ENCODE data around the gene STAC. TPM values are rescaled to one million over a fixed set of nuclear protein-coding genes. Genes with fewer than 3 reads are reported as not detected.

Gene STAC
- polyA plus RNA-seq, 2 donors, result 0.20 to 0.49 TPM

DNA sequence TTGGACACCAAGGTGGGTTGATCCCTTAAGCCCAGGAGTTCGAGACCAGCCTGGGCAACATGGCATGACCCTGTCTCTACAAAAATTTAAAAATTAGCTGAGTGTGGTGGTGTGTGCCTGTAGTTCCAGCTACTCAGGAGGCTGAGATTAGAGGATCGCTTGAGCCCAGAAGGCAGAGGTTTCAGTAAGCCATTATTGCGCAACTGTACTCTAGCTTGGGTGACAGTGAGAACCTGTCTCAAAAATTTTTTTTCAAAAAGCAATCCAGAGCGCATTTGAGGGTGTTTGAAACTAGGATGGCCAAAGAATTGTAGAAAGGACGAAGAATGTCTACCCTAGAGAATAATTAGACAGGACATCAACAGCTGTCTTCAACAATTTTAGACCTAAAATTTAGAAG, 103.4 kb downstream of the STAC start:
- Histone ChIP-seq H3K27me3 (ENCODE audit: control insufficient read depth in 1 of 2, insufficient read depth in 2 of 2, low read length in 2 of 2) (no peaks in the 10 kb centered on the region), H3K36me3 (ENCODE audit: control insufficient read depth in 2 of 2, insufficient read depth in 2 of 2, low read length in 1 of 2) (no peaks in the 10 kb centered on the region), H3K4me1 (ENCODE audit: control insufficient read depth in 2 of 2, insufficient read depth in 2 of 2, low read length in 1 of 2) (no peaks in the 10 kb centered on the region), H3K4me3 (ENCODE audit: low read depth in 1 of 2, low read length in 2 of 2) (no peak overlapping the region), H3K9me3 (ENCODE audit: control insufficient read depth in 2 of 2, insufficient read depth in 1 of 2, low read depth in 1 of 2, low read length in 1 of 2) (peaks cover 3 to 5% of the 10 kb centered on the region in 2 donors), H3K27ac (ENCODE audit: low read depth in 2 of 2, low read length in 1 of 2) (no peak overlapping the region)
- 87 to 91% methylated on average over 5 of the region's 5 CpGs for WGBS, 2 donors

DNA sequence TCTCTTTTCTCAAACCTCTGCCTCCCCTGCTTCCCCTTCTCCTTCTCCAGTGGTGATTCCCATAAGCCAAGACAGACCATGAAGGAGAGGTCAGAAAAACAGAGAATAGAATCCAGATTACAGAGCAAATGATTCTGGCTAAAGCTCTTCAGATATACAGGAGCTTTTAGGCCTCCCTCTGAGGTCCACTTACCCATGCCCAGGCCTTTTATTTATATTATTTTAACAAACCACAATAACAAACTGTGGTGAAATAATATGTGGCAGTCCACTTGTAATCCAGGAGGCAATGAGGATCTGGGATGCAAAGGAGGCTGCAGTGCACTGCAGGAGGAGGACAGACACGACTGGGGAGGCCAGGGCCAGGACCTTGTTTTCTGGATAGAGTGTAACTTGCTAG, 104.1 kb downstream of the STAC start:
- WGBS, 2 donors, result 36 to 63% methylated on average over 1 of the region's 1 CpG
- no peaks in the 10 kb centered on the region for H3K4me1 ChIP-seq (ENCODE audit: control insufficient read depth in 2 of 2, insufficient read depth in 2 of 2, low read length in 1 of 2)

DNA sequence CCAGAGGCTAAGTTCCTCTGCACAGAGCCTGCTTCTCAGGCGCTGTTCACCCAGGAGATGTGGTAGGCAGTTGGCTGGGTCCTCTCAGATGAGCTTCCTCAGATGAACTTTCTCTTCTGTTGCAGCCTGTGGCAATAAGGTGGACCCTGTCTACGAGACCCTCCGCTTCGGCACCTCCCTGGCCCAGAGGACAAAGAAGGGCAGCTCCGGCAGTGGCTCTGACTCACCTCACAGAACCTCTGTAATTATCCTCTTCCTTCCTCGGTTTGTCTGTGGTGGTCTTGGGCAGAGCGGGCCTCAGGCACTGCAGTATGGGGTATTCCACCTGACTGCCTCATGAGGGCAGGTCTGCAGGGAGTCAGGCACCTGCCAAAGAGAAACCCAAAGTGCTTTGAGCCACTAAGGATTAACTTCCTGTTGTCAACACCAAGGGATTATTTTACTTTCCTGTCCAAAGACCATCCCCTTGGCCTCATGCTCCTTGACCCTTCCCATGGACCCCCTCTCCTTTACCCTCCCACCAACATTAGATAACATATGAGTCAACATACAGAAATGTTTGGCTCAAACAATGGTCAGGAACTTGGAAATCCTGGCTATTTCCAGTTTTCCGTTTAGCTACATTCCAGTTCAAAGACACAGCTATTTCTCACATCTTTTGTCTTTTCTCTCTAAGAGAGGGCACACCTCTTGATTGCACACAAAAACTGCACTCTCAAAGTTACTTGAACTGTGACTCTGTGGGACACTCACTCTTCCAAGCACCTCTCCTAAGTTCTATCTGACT, 105.9 kb downstream of the STAC start:
- Histone ChIP-seq H3K36me3 (ENCODE audit: control insufficient read depth in 2 of 2, insufficient read depth in 2 of 2, low read length in 1 of 2) (no peaks in the 10 kb centered on the region), H3K9me3 (ENCODE audit: control insufficient read depth in 2 of 2, insufficient read depth in 1 of 2, low read depth in 1 of 2, low read length in 1 of 2) (peaks cover 3 to 5% of the 10 kb centered on the region in 2 donors), H3K4me3 (ENCODE audit: low read depth in 1 of 2, low read length in 2 of 2) (no peak overlapping the region), H3K4me1 (ENCODE audit: control insufficient read depth in 2 of 2, insufficient read depth in 2 of 2, low read length in 1 of 2) (no peaks in the 10 kb centered on the region), H3K27me3 (ENCODE audit: control insufficient read depth in 1 of 2, insufficient read depth in 2 of 2, low read length in 2 of 2) (no peaks in the 10 kb centered on the region), H3K27ac (ENCODE audit: low read depth in 2 of 2, low read length in 1 of 2) (no peak overlapping the region)
- WGBS, 2 donors, result 82 to 85% methylated on average over 8 of the region's 8 CpGs

More for the DNA sequence above, 104.1 kb downstream of the STAC start:
- no peak overlapping the region for H3K27ac ChIP-seq (ENCODE audit: low read depth in 2 of 2, low read length in 1 of 2)
- H3K36me3 ChIP-seq (ENCODE audit: control insufficient read depth in 2 of 2, insufficient read depth in 2 of 2, low read length in 1 of 2), result no peaks in the 10 kb centered on the region
- H3K27me3 ChIP-seq (ENCODE audit: control insufficient read depth in 1 of 2, insufficient read depth in 2 of 2, low read length in 2 of 2), result no peaks in the 10 kb centered on the region
- H3K9me3 ChIP-seq (ENCODE audit: control insufficient read depth in 2 of 2, insufficient read depth in 1 of 2, low read depth in 1 of 2, low read length in 1 of 2), result peaks cover 3 to 5% of the 10 kb centered on the region in 2 donors
- H3K4me3 ChIP-seq (ENCODE audit: low read depth in 1 of 2, low read length in 2 of 2), result no peak overlapping the region

DNA sequence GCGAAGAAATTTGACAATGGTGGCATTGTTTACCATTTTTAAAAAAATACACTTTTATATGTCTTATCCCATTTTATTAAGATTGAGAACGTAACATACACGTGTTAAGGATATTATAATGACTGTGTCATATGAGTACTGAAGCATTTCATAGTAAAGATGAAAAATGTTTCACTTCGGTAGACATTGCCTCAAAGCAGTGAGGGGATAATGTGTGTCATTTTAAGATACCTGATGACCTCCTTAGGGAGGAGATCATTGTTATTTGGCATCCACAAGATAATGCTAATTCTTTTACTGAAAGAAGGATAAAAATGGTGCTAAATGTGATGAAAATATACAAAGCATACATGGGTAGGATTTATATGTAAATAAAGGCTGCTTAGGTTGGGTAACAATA, 107.3 kb downstream of the STAC start:
- Histone ChIP-seq H3K27me3 (ENCODE audit: control insufficient read depth in 1 of 2, insufficient read depth in 2 of 2, low read length in 2 of 2) (no peaks in the 10 kb centered on the region), H3K27ac (ENCODE audit: low read depth in 2 of 2, low read length in 1 of 2) (no peak overlapping the region), H3K4me3 (ENCODE audit: low read depth in 1 of 2, low read length in 2 of 2) (no peak overlapping the region), H3K9me3 (ENCODE audit: control insufficient read depth in 2 of 2, insufficient read depth in 1 of 2, low read depth in 1 of 2, low read length in 1 of 2) (peaks cover 2 to 3% of the 10 kb centered on the region in 2 donors), H3K4me1 (ENCODE audit: control insufficient read depth in 2 of 2, insufficient read depth in 2 of 2, low read length in 1 of 2) (no peaks in the 10 kb centered on the region), H3K36me3 (ENCODE audit: control insufficient read depth in 2 of 2, insufficient read depth in 2 of 2, low read length in 1 of 2) (no peaks in the 10 kb centered on the region)
- whole genome bisulfite sequencing, 2 donors, result 82% methylated on average over 4 of the region's 4 CpGs

DNA sequence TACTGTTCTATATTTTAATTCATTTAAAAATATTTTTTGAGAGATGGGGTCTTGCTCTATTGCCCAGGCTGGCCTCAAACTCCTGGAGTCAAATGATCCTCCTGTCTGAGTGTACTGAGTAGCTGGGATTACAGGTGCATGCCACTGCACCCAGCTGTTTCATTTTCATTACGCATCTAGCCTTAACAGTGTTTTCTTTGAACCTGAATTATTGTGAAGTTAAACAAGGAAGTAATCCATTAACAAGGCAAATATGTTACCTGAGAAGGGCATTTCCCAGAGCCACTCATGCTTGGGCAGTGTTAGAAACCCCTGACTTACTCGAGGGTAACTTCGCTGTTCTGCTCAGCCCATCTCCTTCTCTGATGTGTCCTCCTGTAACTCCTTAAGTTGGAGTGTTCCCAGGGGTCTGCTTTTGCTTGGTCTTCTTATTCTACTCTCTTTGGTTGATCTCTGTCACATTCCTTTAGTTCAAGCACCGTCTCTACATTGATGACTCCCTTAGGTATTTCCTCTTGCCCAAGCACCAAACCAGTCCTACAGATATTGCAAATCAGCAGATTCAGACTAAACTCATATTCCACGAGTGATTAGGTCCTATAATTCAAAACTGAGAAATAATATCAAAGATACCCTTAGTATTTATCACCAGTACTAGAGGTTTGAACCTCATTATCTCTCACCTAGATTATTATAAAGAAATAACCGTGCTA, 107.9 kb downstream of the STAC start:
- 67 to 76% methylated on average over 6 of the region's 6 CpGs for WGBS, 2 donors
- Histone ChIP-seq H3K27me3 (ENCODE audit: control insufficient read depth in 1 of 2, insufficient read depth in 2 of 2, low read length in 2 of 2) (no peaks in the 10 kb centered on the region), H3K27ac (ENCODE audit: low read depth in 2 of 2, low read length in 1 of 2) (no peak overlapping the region), H3K36me3 (ENCODE audit: control insufficient read depth in 2 of 2, insufficient read depth in 2 of 2, low read length in 1 of 2) (no peaks in the 10 kb centered on the region), H3K9me3 (ENCODE audit: control insufficient read depth in 2 of 2, insufficient read depth in 1 of 2, low read depth in 1 of 2, low read length in 1 of 2) (peaks cover 0 to 2% of the 10 kb centered on the region in 2 donors), H3K4me1 (ENCODE audit: control insufficient read depth in 2 of 2, insufficient read depth in 2 of 2, low read length in 1 of 2) (no peaks in the 10 kb centered on the region), H3K4me3 (ENCODE audit: low read depth in 1 of 2, low read length in 2 of 2) (no peak overlapping the region)

DNA sequence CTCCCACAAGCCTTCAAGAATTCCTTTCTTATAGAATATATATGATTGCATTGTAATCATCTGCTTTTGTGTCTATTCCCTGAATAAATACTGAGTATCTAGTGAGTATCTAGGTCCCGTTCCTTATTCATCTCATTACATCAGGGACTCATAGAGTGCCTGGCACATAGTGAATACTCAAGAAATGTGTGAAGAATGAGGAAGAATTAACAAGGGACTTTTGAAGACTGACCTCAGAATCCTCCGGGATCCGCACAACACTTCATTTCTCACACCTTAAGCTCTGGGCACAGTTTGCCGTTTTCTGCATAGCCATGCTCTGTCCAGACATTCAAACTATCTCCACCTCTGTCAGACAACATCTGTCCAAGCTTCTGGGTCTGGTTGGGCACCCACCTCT, 108.8 kb downstream of the STAC start:
- Histone ChIP-seq H3K27me3 (ENCODE audit: control insufficient read depth in 1 of 2, insufficient read depth in 2 of 2, low read length in 2 of 2) (no peaks in the 10 kb centered on the region), H3K4me3 (ENCODE audit: low read depth in 1 of 2, low read length in 2 of 2) (no peak overlapping the region)
- WGBS, 2 donors, result 82 to 87% methylated on average over 4 of the region's 4 CpGs

DNA sequence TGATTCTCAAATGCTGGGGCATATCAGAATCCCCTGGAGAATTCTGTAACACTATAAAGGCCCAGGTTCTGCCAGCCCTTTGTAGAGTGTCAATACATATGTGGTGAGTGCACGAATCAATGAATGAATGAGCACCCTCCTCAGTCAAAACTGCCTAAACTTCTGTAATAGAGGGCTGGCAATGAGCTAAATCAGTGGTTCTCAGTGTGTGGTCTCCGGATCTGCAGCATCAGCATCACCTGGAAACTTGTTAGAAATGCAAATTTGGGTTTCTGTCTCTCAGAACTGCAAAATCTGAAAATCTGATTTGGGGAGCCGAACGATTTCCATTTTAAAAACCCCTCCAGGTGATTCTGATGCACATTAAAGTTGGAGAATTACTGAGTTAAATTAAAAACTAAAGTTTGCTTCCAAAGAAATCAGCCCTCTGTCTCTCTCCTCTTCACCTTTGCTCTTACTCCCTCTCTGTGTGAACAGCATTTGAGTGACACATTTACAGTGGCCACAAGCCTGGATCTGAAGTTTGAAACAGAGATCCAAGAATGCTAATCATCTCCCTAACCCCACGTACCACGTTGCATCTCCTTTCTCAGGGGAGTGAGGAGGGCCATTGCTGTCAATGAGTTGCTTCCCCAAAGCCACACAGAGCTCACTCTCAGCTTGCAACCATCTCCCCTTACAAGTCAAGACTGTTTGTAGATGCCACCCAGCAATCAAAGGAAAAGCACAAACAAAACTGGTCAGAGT, 109.5 kb downstream of the STAC start:
- Histone ChIP-seq H3K27ac (ENCODE audit: low read depth in 2 of 2, low read length in 1 of 2) (no peak overlapping the region), H3K4me3 (ENCODE audit: low read depth in 1 of 2, low read length in 2 of 2) (no peak overlapping the region), H3K9me3 (ENCODE audit: control insufficient read depth in 2 of 2, insufficient read depth in 1 of 2, low read depth in 1 of 2, low read length in 1 of 2) (peaks cover 0 to 2% of the 10 kb centered on the region in 2 donors), H3K27me3 (ENCODE audit: control insufficient read depth in 1 of 2, insufficient read depth in 2 of 2, low read length in 2 of 2) (no peaks in the 10 kb centered on the region), H3K4me1 (ENCODE audit: control insufficient read depth in 2 of 2, insufficient read depth in 2 of 2, low read length in 1 of 2) (no peaks in the 10 kb centered on the region), H3K36me3 (ENCODE audit: control insufficient read depth in 2 of 2, insufficient read depth in 2 of 2, low read length in 1 of 2) (no peaks in the 10 kb centered on the region)
- WGBS, 2 donors, result 65 to 71% methylated on average over 6 of the region's 6 CpGs

More for the DNA sequence above, 108.8 kb downstream of the STAC start:
- H3K9me3 ChIP-seq (ENCODE audit: control insufficient read depth in 2 of 2, insufficient read depth in 1 of 2, low read depth in 1 of 2, low read length in 1 of 2), result peaks cover 0 to 2% of the 10 kb centered on the region in 2 donors
- no peak overlapping the region for H3K27ac ChIP-seq (ENCODE audit: low read depth in 2 of 2, low read length in 1 of 2)
- H3K4me1 ChIP-seq (ENCODE audit: control insufficient read depth in 2 of 2, insufficient read depth in 2 of 2, low read length in 1 of 2), result no peaks in the 10 kb centered on the region
- H3K36me3 ChIP-seq (ENCODE audit: control insufficient read depth in 2 of 2, insufficient read depth in 2 of 2, low read length in 1 of 2), result no peaks in the 10 kb centered on the region

DNA sequence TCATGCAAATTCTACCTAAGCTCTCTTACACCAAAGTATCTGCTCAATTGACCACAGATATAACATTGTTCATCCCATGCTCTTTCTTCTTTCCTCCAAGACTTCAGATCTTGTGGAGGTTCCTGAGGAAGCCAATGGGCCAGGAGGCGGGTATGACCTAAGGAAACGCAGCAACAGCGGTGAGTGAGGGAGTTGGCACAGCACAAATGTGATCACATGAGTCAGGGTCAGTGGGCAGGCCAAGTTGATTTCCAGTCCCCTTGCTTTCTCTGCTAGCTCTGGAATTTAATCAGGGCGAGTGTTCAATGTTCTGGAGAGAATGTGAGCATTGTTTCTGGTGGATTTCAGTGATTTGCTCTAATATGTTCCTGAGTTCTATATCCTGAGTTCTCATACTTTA, 112.7 kb downstream of the STAC start:
- WGBS, 2 donors, result 88 to 92% methylated on average over 4 of the region's 4 CpGs
- H3K27ac ChIP-seq (ENCODE audit: low read depth in 2 of 2, low read length in 1 of 2), result no peak overlapping the region
- no peaks in the 10 kb centered on the region for H3K27me3 ChIP-seq (ENCODE audit: control insufficient read depth in 1 of 2, insufficient read depth in 2 of 2, low read length in 2 of 2)
- H3K4me1 ChIP-seq (ENCODE audit: control insufficient read depth in 2 of 2, insufficient read depth in 2 of 2, low read length in 1 of 2), result no peaks in the 10 kb centered on the region
- no peaks in the 10 kb centered on the region for H3K36me3 ChIP-seq (ENCODE audit: control insufficient read depth in 2 of 2, insufficient read depth in 2 of 2, low read length in 1 of 2)
- no peak overlapping the region for H3K4me3 ChIP-seq (ENCODE audit: low read depth in 1 of 2, low read length in 2 of 2)
- H3K9me3 ChIP-seq (ENCODE audit: control insufficient read depth in 2 of 2, insufficient read depth in 1 of 2, low read depth in 1 of 2, low read length in 1 of 2), result no peaks in the 10 kb centered on the region

DNA sequence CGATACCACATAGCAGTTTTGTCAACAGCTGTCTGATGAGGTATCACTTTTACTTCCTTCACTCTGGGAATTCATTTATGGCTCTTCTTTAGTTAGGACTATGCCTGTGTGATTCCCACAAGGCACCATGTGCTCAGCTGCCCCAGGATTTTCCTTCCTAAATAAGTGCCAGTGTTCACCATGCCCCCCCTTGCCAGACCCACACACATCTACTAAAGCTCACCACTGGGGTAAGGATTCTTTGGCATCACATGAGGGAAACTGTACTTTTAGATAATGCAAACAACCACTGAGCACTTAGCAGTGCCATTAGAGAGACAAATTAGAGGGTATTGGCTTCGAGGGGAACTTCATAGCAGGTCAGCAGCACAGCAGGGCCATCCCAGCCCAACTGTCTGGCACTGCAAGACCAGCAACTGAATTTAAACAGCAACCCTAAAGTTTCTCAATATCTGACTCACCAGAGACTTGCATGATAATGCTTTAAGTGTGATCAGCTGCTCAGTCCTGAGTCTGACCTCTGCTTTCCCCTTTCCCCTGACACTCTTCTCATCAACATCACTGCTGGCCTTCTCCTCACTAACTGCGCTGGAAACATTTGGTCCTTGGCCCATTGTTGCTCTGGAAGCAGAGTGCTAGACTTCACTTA, 114.3 kb downstream of the STAC start:
- whole genome bisulfite sequencing, 2 donors, result 69 to 71% methylated on average over 3 of the region's 3 CpGs

More for the DNA sequence above, 114.3 kb downstream of the STAC start:
- Histone ChIP-seq H3K4me3 (ENCODE audit: low read depth in 1 of 2, low read length in 2 of 2) (no peak overlapping the region), H3K9me3 (ENCODE audit: control insufficient read depth in 2 of 2, insufficient read depth in 1 of 2, low read depth in 1 of 2, low read length in 1 of 2) (no peaks in the 10 kb centered on the region), H3K4me1 (ENCODE audit: control insufficient read depth in 2 of 2, insufficient read depth in 2 of 2, low read length in 1 of 2) (no peaks in the 10 kb centered on the region), H3K36me3 (ENCODE audit: control insufficient read depth in 2 of 2, insufficient read depth in 2 of 2, low read length in 1 of 2) (no peaks in the 10 kb centered on the region), H3K27me3 (ENCODE audit: control insufficient read depth in 1 of 2, insufficient read depth in 2 of 2, low read length in 2 of 2) (no peaks in the 10 kb centered on the region), H3K27ac (ENCODE audit: low read depth in 2 of 2, low read length in 1 of 2) (no peak overlapping the region)

Data from esophagus (tissue), 2 donors.